HAP-1 (cell line): ENCODE results near the gene STUM.

ENCODE experiments used
- DNase-seq, 2 experiments: peaks; one replicate each; pipeline ENCODE4 v3.0.0-alpha.2; 2016 to 2020; ENCODE audit warnings: low spot score in 2 of 2
- H3K27me3 ChIP-seq: fragments of 250-450 bp; sonication (Bioruptor Pico); 2 replicates; pipeline ENCODE4 v1.5.1; 2020; ENCODE audit warnings: low read depth, mild to moderate bottlenecking, moderate library complexity
- H3K36me3 ChIP-seq: fragments of 250-450 bp; sonication (Bioruptor Pico); replicated peaks from 2 replicates; pipeline ENCODE4 v1.5.1; 2020; ENCODE audit warnings: mild to moderate bottlenecking
- H3K4me1 ChIP-seq: fragments of 250-450 bp; sonication (Bioruptor Pico); 2 replicates; pipeline ENCODE4 v1.5.1; 2020; ENCODE audit warnings: mild to moderate bottlenecking
- H3K4me3 ChIP-seq: fragments of 250-450 bp; sonication (Bioruptor Pico); 2 replicates; pipeline ENCODE4 v1.5.1; 2020; ENCODE audit warnings: mild to moderate bottlenecking, moderate library complexity
- H3K9me3 ChIP-seq: fragments of 250-450 bp; sonication (Bioruptor Pico); 2 replicates; pipeline ENCODE4 v1.5.1; 2020; ENCODE audit warnings: mild to moderate bottlenecking, moderate library complexity
- in situ Hi-C: fragments of 300-500 bp; cut with MboI; formaldehyde crosslinking; loops from 3 replicates; pipeline ENCODE4 v1.14.3; 2020; ENCODE audit warnings: low sequenced_read_pairs, inconsistent platforms, mixed read lengths

The STUM gene

GRCh38 chr1:226574591-226575435, 26.2 kb downstream of the STUM start:
- in situ Hi-C loops, result no loop called here
- no peaks in the 10 kb centered on the region for H3K9me3 ChIP-seq
- no peak overlapping the region for H3K4me3 ChIP-seq
- DNase-seq, result no peak
- no peaks in the 10 kb centered on the region for H3K36me3 ChIP-seq
- H3K27me3 ChIP-seq, result no peaks in the 10 kb centered on the region
- H3K4me1 ChIP-seq, result no peaks in the 10 kb centered on the region

GRCh38 chr1:226575436-226575720, 26.8 kb downstream of the STUM start:
- in situ Hi-C loops, result no loop called here

GRCh38 chr1:226575739-226576378, 27.3 kb downstream of the STUM start:
- Histone ChIP-seq H3K4me1 (no peaks in the 10 kb centered on the region), H3K9me3 (no peaks in the 10 kb centered on the region), H3K36me3 (no peaks in the 10 kb centered on the region), H3K4me3 (no peak overlapping the region), H3K27me3 (no peaks in the 10 kb centered on the region)
- DNase-seq, result no peak
- in situ Hi-C loops, result no loop called here

More at GRCh38 chr1:226575436-226575720, 26.8 kb downstream of the STUM start:
- H3K36me3 ChIP-seq, result no peaks in the 10 kb centered on the region
- H3K4me1 ChIP-seq, result no peaks in the 10 kb centered on the region
- DNase-seq, result no peak
- no peaks in the 10 kb centered on the region for H3K9me3 ChIP-seq
- no peak overlapping the region for H3K4me3 ChIP-seq
- no peaks in the 10 kb centered on the region for H3K27me3 ChIP-seq

- Histone ChIP-seq H3K4me3 (no peak overlapping the region), H3K27me3 (no peaks in the 10 kb centered on the region), H3K4me1 (no peaks in the 10 kb centered on the region), H3K36me3 (no peaks in the 10 kb centered on the region), H3K9me3 (no peaks in the 10 kb centered on the region)
- DNase-seq, result no peak
- in situ Hi-C loops, result no loop called here
These were observed 28.0 kb downstream of the STUM start for GRCh38 chr1:226576601-226577000.

- Histone ChIP-seq H3K4me1 (no peaks in the 10 kb centered on the region), H3K4me3 (no peak overlapping the region), H3K9me3 (no peaks in the 10 kb centered on the region), H3K27me3 (no peaks in the 10 kb centered on the region), H3K36me3 (no peaks in the 10 kb centered on the region)
- in situ Hi-C loops, result no loop called here
- no peak for DNase-seq
These were observed 29.0 kb downstream of the STUM start for GRCh38 chr1:226577401-226578180.

GRCh38 chr1:226578946-226579578, 30.5 kb downstream of the STUM start:
- Histone ChIP-seq H3K9me3 (no peaks in the 10 kb centered on the region), H3K4me1 (no peaks in the 10 kb centered on the region), H3K36me3 (no peaks in the 10 kb centered on the region), H3K27me3 (no peaks in the 10 kb centered on the region), H3K4me3 (no peak overlapping the region)
- in situ Hi-C loops, result no loop called here
- no peak for DNase-seq

GRCh38 chr1:226579781-226580323, 31.3 kb downstream of the STUM start:
- no peaks in the 10 kb centered on the region for H3K9me3 ChIP-seq
- in situ Hi-C loops, result no loop called here
- DNase-seq, result no peak
- no peaks in the 10 kb centered on the region for H3K4me1 ChIP-seq
- no peaks in the 10 kb centered on the region for H3K36me3 ChIP-seq
- H3K27me3 ChIP-seq, result no peaks in the 10 kb centered on the region
- H3K4me3 ChIP-seq, result no peak overlapping the region

GRCh38 chr1:226580625-226581270, 32.2 kb downstream of the STUM start:
- Histone ChIP-seq H3K27me3 (no peaks in the 10 kb centered on the region), H3K36me3 (no peaks in the 10 kb centered on the region), H3K4me3 (no peak overlapping the region), H3K4me1 (no peaks in the 10 kb centered on the region), H3K9me3 (no peaks in the 10 kb centered on the region)
- DNase-seq, result no peak
- in situ Hi-C loops, result no loop called here

- Histone ChIP-seq H3K9me3 (no peaks in the 10 kb centered on the region), H3K4me3 (no peak overlapping the region), H3K27me3 (no peaks in the 10 kb centered on the region), H3K36me3 (no peaks in the 10 kb centered on the region), H3K4me1 (no peaks in the 10 kb centered on the region)
- DNase-seq, result no peak
- in situ Hi-C loops, result no loop called here
These were observed 33.2 kb downstream of the STUM start for GRCh38 chr1:226581650-226582330.

GRCh38 chr1:226582966-226583365, 34.4 kb downstream of the STUM start:
- H3K9me3 ChIP-seq, result no peaks in the 10 kb centered on the region
- H3K36me3 ChIP-seq, result no peaks in the 10 kb centered on the region
- H3K27me3 ChIP-seq, result no peaks in the 10 kb centered on the region
- in situ Hi-C loops, result no loop called here
- no peak overlapping the region for H3K4me3 ChIP-seq
- no peak for DNase-seq
- no peaks in the 10 kb centered on the region for H3K4me1 ChIP-seq

- no peaks in the 10 kb centered on the region for H3K27me3 ChIP-seq
- no peaks in the 10 kb centered on the region for H3K4me1 ChIP-seq
- no peak for DNase-seq
- H3K9me3 ChIP-seq, result no peaks in the 10 kb centered on the region
- H3K36me3 ChIP-seq, result no peaks in the 10 kb centered on the region
- in situ Hi-C loops, result no loop called here
- no peak overlapping the region for H3K4me3 ChIP-seq
These were observed 35.6 kb downstream of the STUM start for GRCh38 chr1:226584164-226584563.

GRCh38 chr1:226586116-226586515, 37.6 kb downstream of the STUM start:
- Histone ChIP-seq H3K4me3 (no peak overlapping the region), H3K4me1 (no peaks in the 10 kb centered on the region), H3K27me3 (no peaks in the 10 kb centered on the region), H3K9me3 (no peaks in the 10 kb centered on the region), H3K36me3 (no peaks in the 10 kb centered on the region)
- in situ Hi-C loops, result no loop called here
- DNase-seq, result no peak
